GM12872 (cell line): Measurements from ENCODE around the gene BEND6.

Experiments
- CTCF ChIP-seq: IDR thresholded peaks from 3 replicates; pipeline ENCODE4 v1.5.1; 2011; ENCODE audit warnings: low read depth, mild to moderate bottlenecking, low read length, moderate library complexity; ENCODE audit not compliant: insufficient read depth

Gene BEND6

DNA sequence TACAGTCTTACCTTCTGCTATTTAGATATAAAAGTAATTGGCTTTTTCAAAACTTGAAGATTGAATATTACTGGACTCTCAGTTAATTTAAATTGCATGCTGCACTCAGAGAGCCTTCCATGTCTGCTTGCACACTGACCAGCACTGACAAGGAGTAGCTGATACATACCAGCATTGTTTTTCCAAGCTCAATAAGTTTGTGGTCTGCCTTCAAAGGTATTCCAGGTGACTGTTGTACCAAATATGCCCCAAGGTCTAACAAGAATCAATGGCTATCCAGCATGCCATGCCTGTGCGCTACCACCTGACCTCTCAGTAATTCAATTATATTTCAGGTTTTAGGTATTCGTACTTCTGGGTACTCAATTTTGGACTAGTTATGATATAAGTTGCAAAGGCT lies 30.0 kb downstream of the BEND6 start:
- TF ChIP-seq CTCF = no peak

GRCh38 chr6:56986611-56987010 lies 31.7 kb downstream of the BEND6 start:
- no peak for TF ChIP-seq CTCF

DNA sequence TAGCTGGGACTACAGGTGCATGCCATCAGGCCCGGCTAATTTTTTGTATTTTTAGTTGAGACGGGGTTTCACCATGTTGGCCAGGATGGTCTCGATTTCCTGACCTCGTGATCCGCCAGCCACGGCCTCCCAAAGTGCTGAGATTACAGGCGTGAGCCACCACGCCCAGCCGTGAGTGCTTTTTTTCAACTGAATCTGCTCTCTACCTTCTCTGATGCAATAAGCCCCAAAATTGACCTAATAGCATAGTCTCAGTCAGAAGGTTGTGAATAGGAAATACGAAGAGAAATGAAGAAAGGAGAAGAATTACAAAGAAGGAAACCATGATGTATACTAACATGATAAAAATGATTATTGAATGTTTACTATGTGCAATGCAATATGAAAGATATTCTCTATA lies 33.2 kb downstream of the BEND6 start:
- no peak for TF ChIP-seq CTCF

- no peak for TF ChIP-seq CTCF
Measured at GRCh38 chr6:56992036-56992435, 37.1 kb downstream of the BEND6 start.

DNA sequence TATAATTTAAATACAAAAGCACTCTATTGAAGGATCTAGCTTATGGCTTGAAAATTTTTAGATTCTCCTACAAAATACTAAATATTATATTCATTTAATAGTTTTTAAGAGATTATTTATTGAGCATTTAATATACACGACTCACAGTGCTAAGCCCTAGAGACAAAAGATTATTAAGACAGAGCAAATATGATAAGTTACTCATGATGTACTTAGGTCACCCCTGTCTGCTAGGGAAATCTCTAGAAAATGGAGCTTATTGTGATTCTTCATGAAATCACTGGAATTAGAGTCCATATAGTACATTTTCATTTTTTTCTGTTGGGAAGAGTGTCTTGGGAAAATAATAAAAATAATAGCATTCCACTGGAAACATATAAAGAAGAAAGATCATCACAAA lies 37.8 kb downstream of the BEND6 start:
- no peak for TF ChIP-seq CTCF

DNA sequence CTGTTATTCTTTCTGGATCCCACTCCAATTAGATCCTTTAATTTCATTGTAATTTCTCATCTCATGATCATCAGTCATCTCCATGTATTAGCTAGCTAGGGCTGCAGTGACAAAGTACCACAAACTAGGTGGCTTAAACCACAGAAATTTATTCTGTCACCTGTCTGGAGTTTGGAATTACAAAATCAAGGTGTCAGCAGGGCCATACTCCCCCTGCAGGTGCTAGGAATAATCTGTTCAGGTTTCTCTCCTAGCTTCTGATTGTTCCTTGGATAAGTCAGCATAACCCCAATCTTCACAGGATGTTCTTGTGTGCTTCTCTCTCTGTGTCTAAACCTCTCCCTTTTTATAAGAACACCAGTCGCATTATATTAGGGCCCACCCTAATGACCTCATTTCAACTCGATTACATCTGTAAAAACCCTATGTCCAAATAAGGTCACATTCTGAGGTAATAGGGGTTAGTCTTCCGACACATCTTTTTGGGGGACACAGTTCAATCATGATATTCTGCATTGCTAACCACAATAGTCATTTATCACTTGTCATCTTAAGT lies 40.5 kb downstream of the BEND6 start:
- TF ChIP-seq CTCF = peak; percentile 35; the same call in 2 of the 3 replicates

GRCh38 chr6:56996401-56996800 lies 41.5 kb downstream of the BEND6 start:
- no peak for TF ChIP-seq CTCF

- no peak for TF ChIP-seq CTCF
Measured at GRCh38 chr6:56999049-56999448, 44.1 kb downstream of the BEND6 start.
